GM06990 (cell line): Measurements from ENCODE around the gene PARP1.

Source experiments
- DNase-seq: peaks from one replicate; pipeline ENCODE4 v3.0.0-alpha.2; 2011; ENCODE audit not compliant: insufficient read length; ENCODE audit errors: extremely low read depth
- H3K27me3 ChIP-seq: replicated peaks from 2 replicates; pipeline ENCODE4 v1.6.0; 2011; ENCODE audit warnings: low read length; ENCODE audit not compliant: control insufficient read depth, insufficient read depth
- H3K36me3 ChIP-seq: 2 replicates; pipeline ENCODE4 v1.5.1; 2011; ENCODE audit warnings: low read length; ENCODE audit not compliant: control insufficient read depth, insufficient read depth
- H3K4me3 ChIP-seq: replicated peaks from 2 replicates; pipeline ENCODE4 v1.5.1; 2011; ENCODE audit warnings: low read depth, mild to moderate bottlenecking, control low read depth, low read length
- TF ChIP-seq, protein P1 (sequence below): IDR thresholded peaks from 2 replicates; pipeline ENCODE4 v1.5.1; 2011; ENCODE audit warnings: low read length, control low read depth, mild to moderate bottlenecking, inconsistent platforms; ENCODE audit not compliant: insufficient read depth, poor library complexity, severe bottlenecking

Gene PARP1

DNA sequence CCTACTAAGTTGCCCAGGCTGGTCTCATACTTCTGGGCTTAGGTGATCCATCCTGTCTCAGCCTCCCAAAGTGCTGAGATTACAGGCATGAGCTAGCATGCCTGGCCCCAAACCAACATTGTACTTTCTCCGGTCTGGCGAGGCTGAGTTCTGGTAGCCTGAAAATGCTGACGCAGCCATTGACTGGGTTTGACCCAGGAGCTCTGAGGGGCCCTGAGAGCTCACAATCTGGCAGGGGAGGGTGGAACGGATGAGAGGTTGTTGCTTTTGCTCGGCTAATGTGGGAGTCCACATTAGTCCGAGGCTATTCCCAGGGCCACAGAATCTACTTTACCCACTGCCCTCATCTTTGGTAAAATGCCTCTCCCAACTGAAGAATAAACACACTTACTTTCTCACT, 35.1 kb upstream of the PARP1 start:
- H3K4me3 ChIP-seq, result no peak overlapping the region
- DNase-seq, result no peak
- no peaks in the 10 kb centered on the region for H3K36me3 ChIP-seq
- no peaks in the 10 kb centered on the region for H3K27me3 ChIP-seq
- TF ChIP-seq, protein P1, sequence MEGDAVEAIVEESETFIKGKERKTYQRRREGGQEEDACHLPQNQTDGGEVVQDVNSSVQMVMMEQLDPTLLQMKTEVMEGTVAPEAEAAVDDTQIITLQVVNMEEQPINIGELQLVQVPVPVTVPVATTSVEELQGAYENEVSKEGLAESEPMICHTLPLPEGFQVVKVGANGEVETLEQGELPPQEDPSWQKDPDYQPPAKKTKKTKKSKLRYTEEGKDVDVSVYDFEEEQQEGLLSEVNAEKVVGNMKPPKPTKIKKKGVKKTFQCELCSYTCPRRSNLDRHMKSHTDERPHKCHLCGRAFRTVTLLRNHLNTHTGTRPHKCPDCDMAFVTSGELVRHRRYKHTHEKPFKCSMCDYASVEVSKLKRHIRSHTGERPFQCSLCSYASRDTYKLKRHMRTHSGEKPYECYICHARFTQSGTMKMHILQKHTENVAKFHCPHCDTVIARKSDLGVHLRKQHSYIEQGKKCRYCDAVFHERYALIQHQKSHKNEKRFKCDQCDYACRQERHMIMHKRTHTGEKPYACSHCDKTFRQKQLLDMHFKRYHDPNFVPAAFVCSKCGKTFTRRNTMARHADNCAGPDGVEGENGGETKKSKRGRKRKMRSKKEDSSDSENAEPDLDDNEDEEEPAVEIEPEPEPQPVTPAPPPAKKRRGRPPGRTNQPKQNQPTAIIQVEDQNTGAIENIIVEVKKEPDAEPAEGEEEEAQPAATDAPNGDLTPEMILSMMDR, result no peak

DNA sequence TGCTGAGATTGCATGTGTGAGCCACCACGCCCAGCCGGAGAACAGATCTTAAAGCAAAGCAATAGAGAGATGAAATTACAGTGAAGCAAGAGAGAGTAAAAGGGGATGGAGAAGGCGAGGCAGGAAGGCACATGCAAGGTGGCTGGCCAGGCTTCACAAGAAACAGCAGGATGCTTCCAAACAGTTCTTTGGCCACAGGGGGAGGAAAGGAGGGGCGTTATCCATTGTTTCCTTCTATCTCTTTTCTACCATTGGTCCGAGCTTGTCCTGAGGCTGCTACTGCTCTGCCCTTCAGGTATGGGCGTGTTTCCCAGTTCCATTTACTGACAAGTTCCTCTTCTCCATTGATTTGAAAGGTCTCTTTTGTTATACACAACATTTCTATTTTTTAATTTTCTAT, 33.7 kb upstream of the PARP1 start:
- DNase-seq, result no peak
- no peaks in the 10 kb centered on the region for H3K36me3 ChIP-seq
- no peaks in the 10 kb centered on the region for H3K27me3 ChIP-seq
- TF ChIP-seq, protein P1, result no peak
- no peak overlapping the region for H3K4me3 ChIP-seq

DNA sequence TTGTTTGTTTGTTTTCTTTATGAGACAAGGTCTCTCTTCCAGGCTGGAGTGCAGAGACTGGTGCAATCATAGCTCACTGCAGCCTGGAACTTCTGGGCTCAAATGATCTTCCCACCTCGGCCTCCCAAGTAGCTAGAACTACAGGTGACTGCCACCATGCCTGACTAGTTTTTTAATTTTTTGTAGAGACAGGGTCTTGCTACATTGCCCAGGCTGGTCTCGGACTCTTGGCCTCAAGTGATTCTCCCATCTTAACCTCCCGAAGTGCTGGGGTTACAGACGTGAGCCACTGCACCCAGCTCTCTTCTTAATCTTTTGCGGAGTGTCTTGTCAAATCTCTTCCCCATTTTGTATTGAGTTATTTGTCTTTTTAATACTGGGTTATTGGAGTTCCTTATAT, 32.6 kb upstream of the PARP1 start:
- H3K4me3 ChIP-seq, result no peak overlapping the region
- no peaks in the 10 kb centered on the region for H3K27me3 ChIP-seq
- no peak for DNase-seq
- TF ChIP-seq, protein P1, result no peak
- H3K36me3 ChIP-seq, result no peaks in the 10 kb centered on the region

DNA sequence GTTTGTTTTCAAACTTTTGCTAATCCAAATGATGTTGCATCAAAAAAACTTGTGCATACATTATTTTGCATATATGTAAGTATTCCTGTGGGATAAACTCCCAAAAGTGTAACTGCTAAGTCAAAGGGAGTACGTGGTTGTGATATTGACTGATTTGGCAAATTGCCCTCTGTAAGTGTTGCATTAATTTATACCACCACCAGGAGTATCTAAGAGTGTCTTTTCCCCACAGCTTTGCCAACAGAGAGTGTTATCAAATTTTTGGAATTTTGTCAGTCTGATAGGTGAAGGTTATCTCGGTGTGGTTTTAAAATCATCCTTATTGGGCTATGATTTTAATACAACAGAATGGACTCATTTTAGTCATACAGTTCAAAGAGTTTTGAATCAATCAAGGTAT, 30.1 kb upstream of the PARP1 start:
- Histone ChIP-seq H3K4me3 (no peak overlapping the region), H3K36me3 (no peaks in the 10 kb centered on the region), H3K27me3 (no peaks in the 10 kb centered on the region)
- DNase-seq, result no peak
- TF ChIP-seq, protein P1, result no peak

DNA sequence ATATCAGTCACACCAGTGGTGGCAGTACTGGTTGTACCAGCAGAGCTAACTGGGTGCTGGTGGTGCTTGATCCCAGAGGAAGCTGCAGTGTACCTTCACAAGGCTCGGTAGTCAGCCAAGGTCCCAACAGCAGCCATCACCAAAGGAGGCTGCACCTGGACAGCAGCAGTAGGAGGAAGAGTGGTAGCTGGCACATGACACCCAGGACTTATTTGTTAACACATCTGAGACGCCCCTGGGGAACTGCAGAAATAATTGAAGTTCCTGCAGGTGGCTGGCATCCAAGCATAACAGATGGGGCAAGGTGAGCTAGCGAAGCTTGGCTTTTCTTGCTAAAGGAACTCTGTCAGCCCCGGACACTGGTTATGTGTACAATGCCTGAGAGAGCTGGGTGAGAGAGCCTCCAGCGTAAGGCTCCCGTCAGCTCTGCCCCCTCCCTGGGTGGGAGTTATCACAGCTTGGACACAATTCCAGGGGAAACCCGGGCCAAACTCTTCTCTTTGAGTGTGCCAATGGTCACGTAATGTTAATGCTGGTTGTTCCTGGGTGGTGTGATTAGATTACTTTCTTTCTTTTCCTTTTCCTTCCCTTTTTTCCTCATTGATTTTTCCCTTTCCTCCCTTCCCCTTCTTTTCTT, 29.1 kb upstream of the PARP1 start:
- TF ChIP-seq, protein P1, result no peak
- Histone ChIP-seq H3K27me3 (no peaks in the 10 kb centered on the region), H3K36me3 (no peaks in the 10 kb centered on the region), H3K4me3 (no peak overlapping the region)
- no peak for DNase-seq

DNA sequence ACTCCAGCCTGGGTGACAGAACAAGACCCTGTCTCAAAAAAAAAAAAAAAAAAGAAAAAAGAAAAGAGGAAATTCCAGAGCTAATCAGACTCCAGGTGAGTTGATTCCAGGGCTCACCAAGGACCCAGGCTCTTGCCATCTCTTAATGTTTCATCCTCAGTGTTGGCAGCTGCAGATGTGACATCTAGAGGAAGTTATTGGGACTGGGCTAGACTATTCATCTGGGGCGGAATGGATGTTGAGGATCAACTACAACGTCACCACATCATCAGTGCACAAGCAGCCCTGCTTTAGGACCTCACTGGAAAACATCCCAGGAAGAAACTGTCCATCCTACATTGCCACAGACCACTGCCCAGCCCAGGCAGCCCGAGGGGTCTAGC, 28.6 kb upstream of the PARP1 start:
- Histone ChIP-seq H3K4me3 (no peak overlapping the region), H3K36me3 (no peaks in the 10 kb centered on the region), H3K27me3 (no peaks in the 10 kb centered on the region)
- no peak for DNase-seq
- TF ChIP-seq, protein P1, result no peak
